Nephron (organoid): ENCODE results near the gene TMEM164.
A peak's percentile ranks its signal among the peaks of the same experiment; 100 is the strongest.

Experiments used
- H3K27ac Mint-ChIP-seq, 3 experiments: 2 replicates each; pipeline ENCODE4 v1.8.0; 2020; ENCODE audit warnings: mixed read lengths in 3 of 3, mild to moderate bottlenecking in 2 of 3, moderate library complexity in 1 of 3
- H3K27me3 Mint-ChIP-seq: 2 replicates; pipeline ENCODE4 v1.8.0; 2021; ENCODE audit warnings: low read depth, mild to moderate bottlenecking, moderate library complexity, mixed read lengths
- H3K36me3 Mint-ChIP-seq: 2 replicates; pipeline ENCODE4 v1.8.0; 2020; ENCODE audit warnings: low read depth, mixed read lengths
- H3K4me1 Mint-ChIP-seq: 2 replicates; pipeline ENCODE4 v1.8.0; 2020; ENCODE audit warnings: mixed read lengths
- H3K4me3 Mint-ChIP-seq, 3 experiments: 2 replicates each; pipeline ENCODE4 v1.8.0; 2020; ENCODE audit warnings: mild to moderate bottlenecking in 3 of 3, mixed read lengths in 3 of 3, moderate library complexity in 2 of 3
- H3K9me3 Mint-ChIP-seq: 2 replicates; pipeline ENCODE4 v1.8.0; 2020; ENCODE audit warnings: mixed read lengths
- TF ChIP-seq, protein P1 (sequence below), 3 experiments: fragments of 200-600 bp; sonication (generic); IDR thresholded peaks; one replicate each; pipeline ENCODE4 v1.5.0; 2021; ENCODE audit warnings: antibody characterized with exemption in 3 of 3; ENCODE audit not compliant: unreplicated experiment in 3 of 3

TMEM164 gene

DNA sequence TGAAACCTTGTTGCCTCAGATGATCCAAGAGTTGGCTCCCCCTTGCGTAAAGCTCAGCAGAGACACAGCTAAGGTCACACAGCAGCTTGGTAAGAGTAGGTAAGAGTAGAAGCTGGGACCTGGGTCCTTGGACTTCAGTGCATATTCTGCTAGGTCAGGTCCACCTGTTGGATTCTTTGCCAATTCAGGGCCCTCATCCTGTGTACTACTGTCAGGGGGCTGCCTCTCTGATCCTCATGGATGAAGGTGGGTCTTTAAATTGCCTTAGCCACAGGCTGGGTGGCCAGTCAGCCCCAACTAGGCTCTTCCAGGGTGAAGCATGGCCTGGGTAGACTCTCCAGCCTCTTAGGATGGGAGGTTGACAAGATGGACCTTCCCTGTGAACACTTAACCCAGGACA lies 159.2 kb downstream of the TMEM164 start:
- no peak overlapping the region for H3K27ac Mint-ChIP-seq
- no peaks in the 10 kb centered on the region for H3K36me3 Mint-ChIP-seq
- no peaks in the 10 kb centered on the region for H3K4me1 Mint-ChIP-seq
- TF ChIP-seq, protein P1, sequence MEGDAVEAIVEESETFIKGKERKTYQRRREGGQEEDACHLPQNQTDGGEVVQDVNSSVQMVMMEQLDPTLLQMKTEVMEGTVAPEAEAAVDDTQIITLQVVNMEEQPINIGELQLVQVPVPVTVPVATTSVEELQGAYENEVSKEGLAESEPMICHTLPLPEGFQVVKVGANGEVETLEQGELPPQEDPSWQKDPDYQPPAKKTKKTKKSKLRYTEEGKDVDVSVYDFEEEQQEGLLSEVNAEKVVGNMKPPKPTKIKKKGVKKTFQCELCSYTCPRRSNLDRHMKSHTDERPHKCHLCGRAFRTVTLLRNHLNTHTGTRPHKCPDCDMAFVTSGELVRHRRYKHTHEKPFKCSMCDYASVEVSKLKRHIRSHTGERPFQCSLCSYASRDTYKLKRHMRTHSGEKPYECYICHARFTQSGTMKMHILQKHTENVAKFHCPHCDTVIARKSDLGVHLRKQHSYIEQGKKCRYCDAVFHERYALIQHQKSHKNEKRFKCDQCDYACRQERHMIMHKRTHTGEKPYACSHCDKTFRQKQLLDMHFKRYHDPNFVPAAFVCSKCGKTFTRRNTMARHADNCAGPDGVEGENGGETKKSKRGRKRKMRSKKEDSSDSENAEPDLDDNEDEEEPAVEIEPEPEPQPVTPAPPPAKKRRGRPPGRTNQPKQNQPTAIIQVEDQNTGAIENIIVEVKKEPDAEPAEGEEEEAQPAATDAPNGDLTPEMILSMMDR (IDR thresholded peaks at IDR 0.05; ENCODE audit: unreplicated experiment in 3 of 3) = no peak
- no peaks in the 10 kb centered on the region for H3K27me3 Mint-ChIP-seq
- no peaks in the 10 kb centered on the region for H3K9me3 Mint-ChIP-seq
- H3K4me3 Mint-ChIP-seq = no peak overlapping the region

DNA sequence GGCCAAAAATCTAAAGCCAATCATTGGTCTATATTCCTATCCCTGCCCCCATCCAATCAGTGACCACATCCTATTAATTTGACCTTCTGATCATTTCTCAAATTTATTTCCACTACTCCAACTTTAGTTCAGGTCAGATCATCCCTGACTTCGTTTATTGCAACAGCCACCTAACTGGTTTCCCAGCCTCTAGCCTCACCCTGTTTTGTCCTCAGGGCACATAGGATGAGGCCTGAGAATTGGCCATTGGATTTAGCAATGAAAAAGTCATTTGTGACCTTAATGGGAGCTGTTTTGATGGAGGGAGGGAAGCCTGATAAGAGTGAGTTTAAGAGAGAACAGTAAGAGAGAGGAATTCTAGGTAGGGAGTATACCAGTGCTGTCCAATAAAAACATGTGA lies 160.0 kb downstream of the TMEM164 start:
- Mint-ChIP-seq H3K4me1 (no peaks in the 10 kb centered on the region), H3K27ac (no peak overlapping the region), H3K9me3 (no peaks in the 10 kb centered on the region), H3K4me3 (no peak overlapping the region), H3K36me3 (no peaks in the 10 kb centered on the region), H3K27me3 (no peaks in the 10 kb centered on the region)
- TF ChIP-seq, protein P1 (IDR thresholded peaks at IDR 0.05; ENCODE audit: unreplicated experiment in 3 of 3) = no peak

DNA sequence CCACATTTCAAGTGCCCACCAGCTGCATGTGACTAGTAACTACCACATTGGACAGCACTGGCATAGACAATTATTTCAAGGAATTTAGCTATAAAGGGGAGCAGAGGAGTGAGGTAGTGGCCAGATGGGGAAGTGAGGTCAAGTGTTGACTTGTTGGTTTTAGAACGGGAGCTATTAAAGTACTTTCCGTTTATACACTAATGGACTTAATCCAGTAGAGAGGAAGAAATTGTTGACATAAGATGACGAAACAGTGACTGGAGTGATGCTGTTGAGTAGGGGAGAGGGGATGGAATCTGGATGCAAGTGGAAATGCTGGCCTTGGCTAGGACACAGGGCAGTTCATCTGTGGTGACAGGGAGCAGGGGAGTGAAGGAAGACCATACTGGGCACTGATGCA lies 160.6 kb downstream of the TMEM164 start:
- H3K9me3 Mint-ChIP-seq = no peaks in the 10 kb centered on the region
- H3K27ac Mint-ChIP-seq = no peak overlapping the region
- no peaks in the 10 kb centered on the region for H3K4me1 Mint-ChIP-seq
- H3K4me3 Mint-ChIP-seq = no peak overlapping the region
- H3K27me3 Mint-ChIP-seq = no peaks in the 10 kb centered on the region
- H3K36me3 Mint-ChIP-seq = peaks cover under 1% of the 10 kb centered on the region
- TF ChIP-seq, protein P1 (IDR thresholded peaks at IDR 0.05; ENCODE audit: unreplicated experiment in 3 of 3) = no peak

DNA sequence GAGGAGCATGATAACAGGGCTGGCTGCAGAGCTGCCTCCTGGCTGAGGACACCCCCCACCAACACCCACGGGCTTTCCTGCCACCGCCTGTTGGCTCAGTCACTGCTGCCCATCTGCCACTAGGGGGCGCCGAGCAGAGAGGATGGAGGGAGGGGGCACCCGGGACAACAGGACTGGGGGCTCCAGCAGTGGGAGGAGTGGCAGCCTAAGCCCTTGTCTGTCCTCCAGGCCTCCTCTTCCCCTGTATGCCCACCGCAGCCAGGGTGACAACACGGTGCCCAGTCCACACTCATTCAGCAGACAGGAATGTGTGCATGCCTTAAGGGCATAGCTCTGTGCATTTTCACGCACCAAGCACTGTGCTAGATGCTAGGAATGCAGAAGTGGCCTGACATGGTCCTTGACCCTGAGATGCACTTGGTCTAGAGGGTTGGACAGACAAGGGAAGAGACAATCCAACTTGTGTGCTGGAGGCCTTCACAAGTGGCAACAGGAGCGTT lies 165.1 kb downstream of the TMEM164 start:
- TF ChIP-seq, protein P1 (IDR thresholded peaks at IDR 0.05; ENCODE audit: unreplicated experiment in 3 of 3) = peak; percentile 37 to 57 (median 47)
- Mint-ChIP-seq H3K9me3 (no peaks in the 10 kb centered on the region), H3K27ac (no peak overlapping the region), H3K4me1 (no peaks in the 10 kb centered on the region), H3K36me3 (peaks cover 23% of the 10 kb centered on the region), H3K4me3 (no peak overlapping the region), H3K27me3 (no peaks in the 10 kb centered on the region)

DNA sequence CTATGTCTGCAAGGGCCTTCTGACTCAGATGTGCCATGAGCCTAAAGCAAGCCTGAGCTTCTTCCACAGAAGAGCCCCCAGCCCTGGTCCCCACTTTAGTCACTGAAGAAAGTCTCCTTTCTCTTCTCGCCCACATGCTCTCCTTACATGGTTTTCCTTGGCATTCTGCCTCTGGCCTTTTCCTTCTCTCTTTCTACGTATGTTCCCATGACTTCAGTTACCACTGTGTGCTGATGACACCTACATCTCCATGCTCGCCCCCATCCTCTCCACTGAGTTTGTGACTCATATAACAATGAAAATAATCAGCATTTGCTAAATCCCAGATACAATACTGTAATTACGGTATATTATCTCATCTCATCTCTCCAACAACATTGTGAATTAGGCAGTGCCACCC lies 165.7 kb downstream of the TMEM164 start:
- no peak overlapping the region for H3K4me3 Mint-ChIP-seq
- no peaks in the 10 kb centered on the region for H3K27me3 Mint-ChIP-seq

DNA sequence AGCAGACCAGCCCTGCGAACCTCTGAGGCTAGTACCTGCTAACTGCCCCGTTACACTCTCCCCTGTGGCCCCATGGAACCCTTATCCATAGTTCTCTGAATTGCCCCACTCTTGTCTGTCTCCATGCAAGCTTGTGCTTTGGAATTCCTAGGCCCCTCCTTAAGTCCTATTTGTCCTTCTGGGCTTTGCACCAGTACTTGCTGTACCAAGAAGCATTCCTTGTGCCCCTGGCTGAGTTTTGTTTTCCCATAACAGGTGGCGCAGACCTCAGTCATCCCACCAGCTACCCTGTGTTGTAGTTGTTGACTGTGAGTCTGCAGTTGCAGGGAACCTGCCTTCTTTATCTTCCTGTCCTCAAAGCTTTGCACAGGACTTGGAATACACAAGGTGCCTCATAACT lies 167.1 kb downstream of the TMEM164 start:
- Mint-ChIP-seq H3K27me3 (no peaks in the 10 kb centered on the region), H3K4me1 (no peaks in the 10 kb centered on the region), H3K27ac (no peak overlapping the region), H3K4me3 (no peak overlapping the region), H3K9me3 (no peaks in the 10 kb centered on the region), H3K36me3 (peaks cover 41% of the 10 kb centered on the region)
- TF ChIP-seq, protein P1 (IDR thresholded peaks at IDR 0.05; ENCODE audit: unreplicated experiment in 3 of 3) = no peak

More for the DNA sequence above, 165.7 kb downstream of the TMEM164 start:
- Mint-ChIP-seq H3K27ac (no peak overlapping the region), H3K4me1 (no peaks in the 10 kb centered on the region), H3K9me3 (no peaks in the 10 kb centered on the region), H3K36me3 (peaks cover 29% of the 10 kb centered on the region)
- TF ChIP-seq, protein P1 (IDR thresholded peaks at IDR 0.05; ENCODE audit: unreplicated experiment in 3 of 3) = no peak
